NT2/D1 (cell line): ENCODE measurements around the gene PPM1F.
"Not testable (repeated sequence)": the region's sequence is repeated elsewhere in the genome, so short reads cannot be mapped to it uniquely, and the experiment has no call there.

Source experiments
- DNase-seq: peaks from one replicate; pipeline ENCODE4 v3.0.0-alpha.2; 2011; ENCODE audit warnings: low read depth, low spot score
- H3K27me3 ChIP-seq: 2 replicates; pipeline ENCODE4 v1.6.0; 2011; ENCODE audit warnings: mild to moderate bottlenecking; ENCODE audit not compliant: insufficient read length, insufficient read depth
- H3K36me3 ChIP-seq: 2 replicates; pipeline ENCODE4 v1.6.1; 2011; ENCODE audit warnings: mild to moderate bottlenecking, low read length, mixed read lengths; ENCODE audit not compliant: insufficient read depth, insufficient read length
- H3K4me1 ChIP-seq: 2 replicates; pipeline ENCODE4 v1.5.1; 2011; ENCODE audit not compliant: insufficient read depth, insufficient read length
- H3K4me3 ChIP-seq: 2 replicates; pipeline ENCODE4 v1.5.1; 2011; ENCODE audit warnings: low read depth; ENCODE audit not compliant: insufficient read length
- H3K9ac ChIP-seq: 2 replicates; pipeline ENCODE4 v1.6.0; 2011; ENCODE audit warnings: low read depth; ENCODE audit not compliant: insufficient read length
- H3K9me3 ChIP-seq: 2 replicates; pipeline ENCODE4 v1.5.1; 2011; ENCODE audit warnings: mild to moderate bottlenecking, low read length; ENCODE audit not compliant: insufficient read depth
- SUZ12 ChIP-seq: IDR thresholded peaks from 2 replicates; pipeline ENCODE4 v1.6.1; 2011; ENCODE audit not compliant: insufficient read length, insufficient read depth; ENCODE audit errors: extremely low read depth
- YY1 ChIP-seq: IDR thresholded peaks from 2 replicates; pipeline ENCODE4 v1.6.1; 2011; ENCODE audit not compliant: insufficient read length, insufficient read depth
- ZNF274 ChIP-seq: IDR thresholded peaks from 2 replicates; pipeline ENCODE4 v1.6.1; 2011; ENCODE audit warnings: mild to moderate bottlenecking, low read depth, low read length

PPM1F gene

GRCh38 chr22:21903283-21903682 is 49.4 kb downstream of the PPM1F start:
- no peaks in the 10 kb centered on the region for H3K27me3 ChIP-seq
- TF ChIP-seq SUZ12 (no peak), YY1 (no peak), ZNF274 (no peak)

GRCh38 chr22:21902296-21903087 is 50.2 kb downstream of the PPM1F start:
- Histone ChIP-seq H3K9me3 (no peaks in the 10 kb centered on the region), H3K4me3 (no peak overlapping the region), H3K9ac (no peak overlapping the region), H3K4me1 (peaks cover 3% of the 10 kb centered on the region), H3K27me3 (no peaks in the 10 kb centered on the region), H3K36me3 (no peaks in the 10 kb centered on the region)
- no peak for DNase-seq
- TF ChIP-seq SUZ12 (no peak), ZNF274 (no peak)

More at GRCh38 chr22:21903283-21903682, 49.4 kb downstream of the PPM1F start:
- no peaks in the 10 kb centered on the region for H3K9me3 ChIP-seq
- no peak overlapping the region for H3K9ac ChIP-seq
- DNase-seq: no peak
- H3K4me3 ChIP-seq: no peak overlapping the region
- no peaks in the 10 kb centered on the region for H3K36me3 ChIP-seq
- H3K4me1 ChIP-seq: peaks cover 3% of the 10 kb centered on the region

DNA sequence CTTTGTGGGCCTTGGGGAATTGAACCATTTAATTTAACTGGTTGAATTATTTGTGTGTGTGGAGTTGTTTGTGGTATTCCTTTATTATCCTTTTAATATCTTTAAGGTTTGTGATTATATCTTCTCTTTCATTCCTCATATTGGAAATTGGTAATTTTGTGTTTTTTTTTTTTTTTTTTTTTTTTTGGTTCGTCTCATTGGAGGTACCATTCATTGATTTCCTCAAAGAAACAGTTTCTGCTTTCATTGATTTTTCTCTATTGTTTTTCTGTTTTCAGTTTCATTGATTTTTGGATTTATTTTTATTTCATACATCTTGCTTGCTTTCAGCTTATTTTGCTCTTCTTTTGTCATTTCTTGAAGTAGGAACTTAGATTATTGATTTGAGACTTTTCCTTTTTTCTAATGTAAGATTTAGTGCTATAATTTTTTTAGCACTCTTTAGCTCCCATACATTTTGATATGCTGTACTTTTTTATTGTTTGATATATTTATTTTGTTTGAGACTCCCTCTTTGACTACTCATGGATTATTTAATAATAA is 54.2 kb downstream of the PPM1F start:
- DNase-seq: no peak
- Histone ChIP-seq H3K4me1 (peaks cover 3% of the 10 kb centered on the region), H3K4me3 (no peak overlapping the region), H3K36me3 (no peaks in the 10 kb centered on the region), H3K27me3 (no peaks in the 10 kb centered on the region), H3K9me3 (no peaks in the 10 kb centered on the region), H3K9ac (no peak overlapping the region)
- TF ChIP-seq ZNF274 (no peak), YY1 (no peak), SUZ12 (no peak)

DNA sequence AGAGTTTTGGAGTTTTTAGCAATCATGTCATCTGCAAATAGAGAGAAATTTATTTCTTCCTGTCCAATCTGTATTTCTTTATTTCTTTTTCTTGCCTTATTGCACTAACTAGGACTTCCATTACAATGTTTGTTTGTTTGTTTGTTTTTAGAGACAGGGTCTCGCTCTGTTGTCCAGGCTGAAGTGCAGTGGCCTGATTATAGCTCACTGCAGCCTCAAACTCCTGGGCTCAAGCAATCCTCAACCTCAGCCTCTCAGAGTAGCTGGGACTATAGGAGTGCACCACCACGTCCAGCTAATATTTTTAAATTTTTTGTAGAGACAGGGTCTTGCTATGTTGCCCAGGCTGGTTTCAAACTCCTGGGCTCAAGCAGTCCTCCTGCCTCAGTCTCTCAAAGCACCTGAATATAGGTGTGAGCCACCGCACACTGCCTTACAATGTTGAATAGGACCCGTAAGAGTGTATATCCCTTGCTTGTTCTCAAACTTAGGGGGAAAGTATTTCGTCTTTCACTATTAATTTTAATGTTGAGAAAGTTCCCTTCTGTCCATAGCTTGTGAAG is 55.6 kb downstream of the PPM1F start:
- Histone ChIP-seq H3K36me3 (no peaks in the 10 kb centered on the region), H3K4me3 (no peak overlapping the region), H3K9ac (no peak overlapping the region), H3K9me3 (no peaks in the 10 kb centered on the region), H3K4me1 (no peaks in the 10 kb centered on the region), H3K27me3 (no peaks in the 10 kb centered on the region)
- TF ChIP-seq SUZ12: no peak
- TF ChIP-seq YY1: no peak
- no peak for TF ChIP-seq ZNF274
- no peak for DNase-seq

- not testable (repeated sequence) for DNase-seq, H3K4me3 ChIP-seq, H3K36me3 ChIP-seq, H3K9me3 ChIP-seq, H3K9ac ChIP-seq, H3K4me1 ChIP-seq, H3K27me3 ChIP-seq
Measured at GRCh38 chr22:21896275-21896674, 56.4 kb downstream of the PPM1F start.

- H3K36me3 ChIP-seq: no peaks in the 10 kb centered on the region
- no peaks in the 10 kb centered on the region for H3K27me3 ChIP-seq
- no peaks in the 10 kb centered on the region for H3K4me1 ChIP-seq
- TF ChIP-seq ZNF274: no peak
- H3K9ac ChIP-seq: no peak overlapping the region
- no peak for DNase-seq
- H3K4me3 ChIP-seq: no peak overlapping the region
- H3K9me3 ChIP-seq: no peaks in the 10 kb centered on the region
Measured at GRCh38 chr22:21894799-21895198, 57.8 kb downstream of the PPM1F start.

DNA sequence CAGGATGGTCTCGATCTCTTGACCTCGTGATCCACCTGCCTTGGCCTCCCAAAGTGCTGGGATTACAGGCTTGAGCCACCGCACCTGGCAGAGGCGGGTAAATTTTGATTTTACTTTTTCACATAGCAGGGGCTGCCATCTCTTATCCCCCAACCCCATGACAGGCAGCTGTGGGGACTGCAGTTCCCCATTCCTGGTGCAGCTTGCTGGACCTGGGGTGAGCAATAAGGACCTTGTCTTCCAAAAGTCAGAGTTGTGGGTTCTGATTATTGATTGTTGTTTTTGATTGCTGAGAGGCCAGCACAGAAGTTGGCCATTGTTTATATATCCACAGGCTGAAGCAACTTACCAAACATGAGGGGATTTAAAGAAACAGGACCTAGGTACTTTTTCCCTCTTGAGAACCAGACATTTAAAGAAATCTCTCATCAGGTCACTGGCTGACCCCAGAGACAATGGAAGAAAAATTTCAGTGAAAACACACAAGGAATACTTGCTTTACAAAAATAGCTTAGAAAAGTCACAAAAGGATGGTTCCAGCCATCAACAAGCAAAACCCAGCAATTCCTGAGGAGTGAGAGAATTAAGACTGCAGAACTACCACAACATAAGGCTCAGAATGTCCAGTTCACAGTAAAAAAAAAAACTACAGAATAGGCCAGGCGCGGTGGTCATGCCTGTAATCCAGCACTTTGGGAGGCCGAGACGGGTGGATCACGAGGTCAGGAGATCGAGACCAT is 63.2 kb downstream of the PPM1F start:
- H3K4me3 ChIP-seq: no peak overlapping the region
- DNase-seq: no peak
- TF ChIP-seq YY1: no peak
- H3K27me3 ChIP-seq: no peaks in the 10 kb centered on the region
- no peaks in the 10 kb centered on the region for H3K36me3 ChIP-seq
- H3K4me1 ChIP-seq: no peaks in the 10 kb centered on the region
- no peak overlapping the region for H3K9ac ChIP-seq
- no peaks in the 10 kb centered on the region for H3K9me3 ChIP-seq
